B cell (primary cell): ENCODE results near the gene SPOCK1.

Experiments
- CTCF ChIP-seq: fragments of 200-600 bp; IDR thresholded peaks from one replicate; pipeline ENCODE4 v1.8.0; 2022; ENCODE audit warnings: antibody characterized with exemption, mild to moderate bottlenecking
- EZH2 ChIP-seq: IDR thresholded peaks from 2 replicates; pipeline ENCODE4 v1.6.1; 2012; ENCODE audit warnings: borderline replicate concordance, low read depth, mild to moderate bottlenecking, moderate library complexity, low read length; ENCODE audit not compliant: insufficient read depth, poor library complexity, severe bottlenecking

- TF ChIP-seq CTCF (no peak), EZH2 (no peak)
Measured at GRCh38 chr5:137510671-137511070, 11.5 kb upstream of the SPOCK1 start.
